ENCODE results near the gene PRKCB. TPM values are rescaled to one million over a fixed set of nuclear protein-coding genes. Genes with fewer than 3 reads are reported as not detected.

The PRKCB gene
- polyA plus RNA-seq, 1 donor (not counting 4 experiments of a cell fraction or from before 2014, with no cell fraction given), result 0.18 TPM

DNA sequence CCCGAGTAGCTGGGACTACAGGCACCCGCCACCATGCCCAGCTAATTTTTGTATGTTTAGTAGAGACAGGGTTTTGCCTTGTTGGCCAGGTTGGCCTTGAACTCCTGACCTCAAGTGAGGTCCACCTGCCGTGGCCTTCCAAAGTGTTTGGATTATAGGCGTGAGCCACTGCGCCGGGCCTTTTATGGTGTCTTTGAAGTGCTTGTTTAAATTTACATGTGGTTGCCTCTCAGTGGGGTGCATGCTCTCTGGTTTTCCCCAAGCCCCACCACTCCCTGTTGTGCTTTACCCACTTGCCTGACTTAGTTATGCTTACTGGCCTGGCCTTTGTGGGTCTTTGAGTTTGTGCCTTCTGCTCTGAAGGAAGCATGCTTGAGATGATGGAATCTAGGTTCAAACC, 132.0 kb downstream of the PRKCB start:
- Histone ChIP-seq H3K27ac (ENCODE audit: control insufficient read depth, insufficient read depth, low read length) (no peak overlapping the region), H3K27me3 (ENCODE audit: control insufficient read depth, extremely low read depth, insufficient read depth, low read length) (no peaks in the 10 kb centered on the region), H4K20me1 (ENCODE audit: control insufficient read depth, extremely low read depth, insufficient read depth, low read length) (no peaks in the 10 kb centered on the region), H3K4me2 (ENCODE audit: control insufficient read depth, extremely low read depth, insufficient read depth, low read depth, low read length) (no peak overlapping the region), H3K4me3 (ENCODE audit: control insufficient read depth in 2 of 3, extremely low read depth in 1 of 3, insufficient read depth in 2 of 3, low read depth in 1 of 3, low read length in 3 of 3) (no peak overlapping the region), H3K9me1 (ENCODE audit: control insufficient read depth, extremely low read depth, insufficient read depth, low read length) (no peaks in the 10 kb centered on the region), H3K9ac (ENCODE audit: control insufficient read depth, extremely low read depth, insufficient read depth, low read length) (no peak overlapping the region), H3K4me1 (ENCODE audit: control insufficient read depth, extremely low read depth, insufficient read depth, low read length) (no peaks in the 10 kb centered on the region), H2AFZ (ENCODE audit: control insufficient read depth, low read length) (no peak overlapping the region), H3K36me3 (ENCODE audit: control insufficient read depth in 2 of 2, extremely low read depth in 1 of 2, insufficient read depth in 2 of 2, low read length in 2 of 2) (no peaks in the 10 kb centered on the region), H3K79me2 (ENCODE audit: control insufficient read depth, insufficient read depth, low read length) (no peaks in the 10 kb centered on the region), H3K9me3 (ENCODE audit: control insufficient read depth, low read depth, low read length) (no peaks in the 10 kb centered on the region)
- TF ChIP-seq EZH2 (IDR thresholded peaks at IDR 0.05; ENCODE audit: low read length) (no peak), CTCF (optimal IDR thresholded peaks at IDR 0.05 in 1 of 3, IDR thresholded peaks at IDR 0.05 in 1 of 3, conservative IDR thresholded peaks at IDR 0.05 in 1 of 3; ENCODE audit: extremely low read depth in 1 of 3, insufficient read depth in 2 of 3, low read length in 3 of 3) (no peak)
- DNase-seq (ENCODE audit: low read depth, low spot score), result no peak
- no peak for FAIRE-seq
- dilution Hi-C loops (cut with MboI; ENCODE audit: extremely low pct_ligation_motif_present, low sequenced_read_pairs), result loop anchor here (5.0 kb wide), 1 partner anchor 35 kb away; no protein-coding TSS in a partner anchor

- no peaks in the 10 kb centered on the region for H3K36me3 ChIP-seq (ENCODE audit: control insufficient read depth in 2 of 2, extremely low read depth in 1 of 2, insufficient read depth in 2 of 2, low read length in 2 of 2)
- H3K4me2 ChIP-seq (ENCODE audit: control insufficient read depth, extremely low read depth, insufficient read depth, low read depth, low read length), result no peak overlapping the region
- no peaks in the 10 kb centered on the region for H3K9me3 ChIP-seq (ENCODE audit: control insufficient read depth, low read depth, low read length)
- no peak overlapping the region for H3K4me3 ChIP-seq (ENCODE audit: control insufficient read depth in 2 of 3, extremely low read depth in 1 of 3, insufficient read depth in 2 of 3, low read depth in 1 of 3, low read length in 3 of 3)
- no peaks in the 10 kb centered on the region for H3K9me1 ChIP-seq (ENCODE audit: control insufficient read depth, extremely low read depth, insufficient read depth, low read length)
- H3K4me1 ChIP-seq (ENCODE audit: control insufficient read depth, extremely low read depth, insufficient read depth, low read length), result no peaks in the 10 kb centered on the region
- no peaks in the 10 kb centered on the region for H3K27me3 ChIP-seq (ENCODE audit: control insufficient read depth, extremely low read depth, insufficient read depth, low read length)
- FAIRE-seq, result no peak
- no peak for DNase-seq (ENCODE audit: low read depth, low spot score)
- H3K79me2 ChIP-seq (ENCODE audit: control insufficient read depth, insufficient read depth, low read length), result no peaks in the 10 kb centered on the region
- H3K27ac ChIP-seq (ENCODE audit: control insufficient read depth, insufficient read depth, low read length), result no peak overlapping the region
- TF ChIP-seq EZH2 (IDR thresholded peaks at IDR 0.05; ENCODE audit: low read length) (no peak), CTCF (optimal IDR thresholded peaks at IDR 0.05 in 1 of 3, IDR thresholded peaks at IDR 0.05 in 1 of 3, conservative IDR thresholded peaks at IDR 0.05 in 1 of 3; ENCODE audit: extremely low read depth in 1 of 3, insufficient read depth in 2 of 3, low read length in 3 of 3) (no peak)
- H4K20me1 ChIP-seq (ENCODE audit: control insufficient read depth, extremely low read depth, insufficient read depth, low read length), result no peaks in the 10 kb centered on the region
- no peak overlapping the region for H3K9ac ChIP-seq (ENCODE audit: control insufficient read depth, extremely low read depth, insufficient read depth, low read length)
- dilution Hi-C loops (cut with MboI; ENCODE audit: extremely low pct_ligation_motif_present, low sequenced_read_pairs), result loop anchor here (5.0 kb wide), 1 partner anchor 36 kb away; no protein-coding TSS in a partner anchor
- H2AFZ ChIP-seq (ENCODE audit: control insufficient read depth, low read length), result no peak overlapping the region
These were observed 132.4 kb downstream of the PRKCB start for GRCh38 chr16:23968176-23968575.

All from keratinocyte (primary cell).